GM12872 (cell line): ENCODE results near the gene TXNDC15.
A peak's percentile ranks its signal among the peaks of the same experiment; 100 is the strongest.

ENCODE experiments used
- CTCF ChIP-seq: IDR thresholded peaks from 3 replicates; pipeline ENCODE4 v1.5.1; 2011; ENCODE audit warnings: low read depth, mild to moderate bottlenecking, low read length, moderate library complexity; ENCODE audit not compliant: insufficient read depth

TXNDC15 gene

GRCh38 chr5:134891473-134891872 is 17.3 kb downstream of the TXNDC15 start:
- TF ChIP-seq CTCF, result no peak

GRCh38 chr5:134892282-134892681 is 18.1 kb downstream of the TXNDC15 start:
- no peak for TF ChIP-seq CTCF

GRCh38 chr5:134892926-134893325 is 18.8 kb downstream of the TXNDC15 start:
- no peak for TF ChIP-seq CTCF

DNA sequence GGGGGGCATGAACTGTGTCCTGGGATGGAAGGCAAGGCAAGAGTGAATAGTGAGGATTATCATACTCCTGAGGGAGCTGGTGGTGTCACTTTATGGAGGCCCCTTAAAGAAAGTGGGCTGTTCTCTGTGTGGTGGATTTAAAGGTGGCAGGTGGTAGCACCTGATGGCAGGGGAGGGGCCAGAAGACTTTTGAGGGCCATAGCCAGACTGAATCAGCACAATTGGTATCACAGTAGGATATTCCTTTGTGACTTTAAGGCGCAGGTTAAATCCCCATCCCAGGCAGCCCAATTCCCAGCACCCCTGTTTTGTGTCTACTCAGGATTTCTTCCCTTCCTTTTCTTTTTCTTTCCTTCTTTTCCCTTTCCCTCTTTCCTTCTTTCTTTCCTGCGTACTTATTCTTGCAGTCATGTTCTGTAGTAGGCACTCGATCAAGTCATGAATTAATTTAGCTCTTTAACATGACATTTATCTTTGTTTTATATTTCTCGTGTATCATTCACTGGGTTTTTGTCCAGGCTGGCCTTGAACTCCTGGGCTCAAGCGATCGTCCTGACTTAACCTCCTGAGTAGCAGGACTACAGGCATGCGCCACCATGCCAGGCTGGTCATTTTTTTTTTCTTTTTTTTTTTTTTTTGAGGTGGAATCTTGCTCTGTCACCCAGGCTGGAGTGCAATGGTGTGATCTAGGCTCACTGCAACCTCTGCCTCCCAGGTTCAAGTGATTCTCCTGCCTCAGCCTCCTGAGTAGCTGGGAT is 19.8 kb downstream of the TXNDC15 start:
- TF ChIP-seq CTCF, result no peak

GRCh38 chr5:134902071-134902801 is 28.1 kb downstream of the TXNDC15 start:
- TF ChIP-seq CTCF, result no peak

DNA sequence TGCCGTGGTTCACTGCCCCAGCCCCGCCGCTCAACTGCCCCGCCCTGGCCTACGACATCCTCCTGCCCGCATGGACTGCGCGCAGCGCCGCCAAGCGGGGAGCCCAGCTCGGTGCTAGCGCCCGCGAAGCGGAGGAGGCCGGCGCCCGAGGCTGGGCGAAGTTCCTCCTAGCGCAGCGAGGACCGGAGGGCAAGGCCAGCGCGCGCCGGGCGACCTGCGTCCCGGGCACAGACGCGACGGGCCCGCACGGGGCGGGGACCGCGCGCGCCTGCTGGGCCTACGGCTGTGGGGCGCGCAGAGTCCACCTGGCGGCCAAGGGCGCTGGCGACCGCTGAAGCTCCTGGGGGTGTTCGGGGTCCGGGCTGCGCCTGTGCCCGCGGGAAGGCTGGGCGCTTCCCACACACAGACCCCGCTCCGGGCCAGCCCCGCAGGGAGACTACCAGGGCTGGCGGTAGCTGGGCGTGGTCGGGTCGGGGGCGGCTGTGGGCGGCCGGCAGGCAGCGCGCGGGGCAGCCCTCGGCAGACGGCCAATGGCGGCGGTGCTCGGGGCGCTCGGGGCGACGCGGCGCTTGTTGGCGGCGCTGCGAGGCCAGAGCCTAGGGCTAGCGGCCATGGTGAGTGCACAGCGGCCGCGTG is 30.6 kb downstream of the TXNDC15 start, which contains the start of gene PCBD2:
PCBD2 (plus strand) TSS at position 522 of the 636 bp plus-strand sequence; CDS start at position 531, 9 bp downstream.
- peak; percentile 91 for TF ChIP-seq CTCF
